ENCODE data around the gene CEP162.
"Not testable (repeated sequence)": the region's sequence is repeated elsewhere in the genome, so short reads cannot be mapped to it uniquely, and the experiment has no call there.

The CEP162 gene

GRCh38 chr6:84228198-84228543 lies 728 bp upstream of the CEP162 start:
- DNase-seq, result no peak

- DNase-seq, result no peak
Observed at GRCh38 chr6:84227044-84227433, 404 bp downstream of the CEP162 start.

- DNase-seq, result no peak
Observed at GRCh38 chr6:84224251-84224650, 3.2 kb downstream of the CEP162 start.

- DNase-seq, result not testable (repeated sequence)
Observed at GRCh38 chr6:84223608-84224007, 3.8 kb downstream of the CEP162 start.

- DNase-seq, result no peak
Observed at GRCh38 chr6:84222426-84222825, 5.0 kb downstream of the CEP162 start.

- DNase-seq, result no peak
Observed at GRCh38 chr6:84220809-84221409, 6.5 kb downstream of the CEP162 start.

- no peak for DNase-seq
Observed at GRCh38 chr6:84218091-84218490, 9.4 kb downstream of the CEP162 start.

- DNase-seq, result no peak
Observed at GRCh38 chr6:84213217-84213616, 14.2 kb downstream of the CEP162 start.

GRCh38 chr6:84204011-84204410 lies 23.4 kb downstream of the CEP162 start:
- DNase-seq, result no peak

- DNase-seq, result not testable (repeated sequence)
Observed at GRCh38 chr6:84199987-84200386, 27.5 kb downstream of the CEP162 start.

- no peak for DNase-seq
Observed at GRCh38 chr6:84197708-84198107, 29.7 kb downstream of the CEP162 start.

GRCh38 chr6:84193114-84193708 lies 34.2 kb downstream of the CEP162 start:
- DNase-seq, result no peak

- no peak for DNase-seq
Observed at GRCh38 chr6:84191802-84192201, 35.6 kb downstream of the CEP162 start.

GRCh38 chr6:84189356-84189755 lies 38.1 kb downstream of the CEP162 start:
- DNase-seq, result not testable (repeated sequence)

GRCh38 chr6:84183430-84183829 lies 44.0 kb downstream of the CEP162 start:
- no peak for DNase-seq

- no peak for DNase-seq
Observed at GRCh38 chr6:84182001-84182400, 45.4 kb downstream of the CEP162 start.

GRCh38 chr6:84177241-84177640 lies 50.2 kb downstream of the CEP162 start:
- DNase-seq, result no peak

- no peak for DNase-seq
Observed at GRCh38 chr6:84172574-84172973, 54.9 kb downstream of the CEP162 start.

GRCh38 chr6:84172080-84172479 lies 55.4 kb downstream of the CEP162 start:
- DNase-seq, result no peak

- no peak for DNase-seq
Observed at GRCh38 chr6:84167457-84167856, 60.0 kb downstream of the CEP162 start.

- DNase-seq, result no peak
Observed at GRCh38 chr6:84166395-84166794, 61.0 kb downstream of the CEP162 start.

GRCh38 chr6:84164328-84164727 lies 63.1 kb downstream of the CEP162 start:
- DNase-seq, result not testable (repeated sequence)

- DNase-seq, result no peak
Observed at GRCh38 chr6:84161190-84161589, 66.3 kb downstream of the CEP162 start.

GRCh38 chr6:84156306-84156705 lies 71.1 kb downstream of the CEP162 start:
- DNase-seq, result no peak

- no peak for DNase-seq
Observed at GRCh38 chr6:84151669-84152068, 75.8 kb downstream of the CEP162 start.

All from stimulated activated CD4-positive, alpha-beta T cell treated with anti-CD3 and anti-CD28 coated beads, Interleukin-15, amount 100 ng/mL, for 24 hours (primary cell).